ENCODE results near the gene FREM1. TPM values are rescaled to one million over a fixed set of nuclear protein-coding genes. Genes with fewer than 3 reads are reported as not detected.

The FREM1 gene
- polyA plus RNA-seq, 1 experiment = 0.01 TPM

DNA sequence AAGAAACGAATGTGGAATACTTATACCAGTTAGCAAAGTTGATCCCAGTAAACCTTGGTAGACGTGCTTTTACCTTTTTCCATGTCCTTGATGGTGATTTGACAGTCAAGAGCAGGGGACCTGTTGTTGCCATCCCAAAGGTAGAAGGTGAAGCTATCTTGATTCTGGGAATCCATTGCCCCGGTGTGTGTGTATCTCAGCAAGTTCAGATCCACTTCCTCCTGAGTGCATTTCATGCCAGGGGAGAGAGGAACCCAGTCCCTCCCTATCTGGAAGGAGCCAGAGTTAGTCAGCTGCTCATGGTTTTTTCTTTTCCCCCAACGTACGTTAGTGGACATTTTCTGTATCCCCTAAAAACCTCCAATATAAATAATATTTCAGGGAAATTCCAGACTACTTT is 121.4 kb downstream of the FREM1 start:
- Histone ChIP-seq H3K36me3 (ENCODE audit: control insufficient read depth, insufficient read depth, low read length) (no peaks in the 10 kb centered on the region), H3K4me3 (ENCODE audit: low read depth, low read length) (no peak overlapping the region), H3K27me3 (ENCODE audit: control insufficient read depth, insufficient read depth, low read length) (0 out of 2 replicates have a peak, but pooled peaks cover 1% of the 10 kb centered on the region)
- CTCF ChIA-PET = no interaction called here
- no peak for DNase-seq (ENCODE audit: low read depth)
- TF ChIP-seq, protein P1, sequence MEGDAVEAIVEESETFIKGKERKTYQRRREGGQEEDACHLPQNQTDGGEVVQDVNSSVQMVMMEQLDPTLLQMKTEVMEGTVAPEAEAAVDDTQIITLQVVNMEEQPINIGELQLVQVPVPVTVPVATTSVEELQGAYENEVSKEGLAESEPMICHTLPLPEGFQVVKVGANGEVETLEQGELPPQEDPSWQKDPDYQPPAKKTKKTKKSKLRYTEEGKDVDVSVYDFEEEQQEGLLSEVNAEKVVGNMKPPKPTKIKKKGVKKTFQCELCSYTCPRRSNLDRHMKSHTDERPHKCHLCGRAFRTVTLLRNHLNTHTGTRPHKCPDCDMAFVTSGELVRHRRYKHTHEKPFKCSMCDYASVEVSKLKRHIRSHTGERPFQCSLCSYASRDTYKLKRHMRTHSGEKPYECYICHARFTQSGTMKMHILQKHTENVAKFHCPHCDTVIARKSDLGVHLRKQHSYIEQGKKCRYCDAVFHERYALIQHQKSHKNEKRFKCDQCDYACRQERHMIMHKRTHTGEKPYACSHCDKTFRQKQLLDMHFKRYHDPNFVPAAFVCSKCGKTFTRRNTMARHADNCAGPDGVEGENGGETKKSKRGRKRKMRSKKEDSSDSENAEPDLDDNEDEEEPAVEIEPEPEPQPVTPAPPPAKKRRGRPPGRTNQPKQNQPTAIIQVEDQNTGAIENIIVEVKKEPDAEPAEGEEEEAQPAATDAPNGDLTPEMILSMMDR (IDR thresholded peaks at IDR 0.05; ENCODE audit: insufficient read depth, low read depth, low read length) = no peak
- POLR2A ChIA-PET = no interaction called here

DNA sequence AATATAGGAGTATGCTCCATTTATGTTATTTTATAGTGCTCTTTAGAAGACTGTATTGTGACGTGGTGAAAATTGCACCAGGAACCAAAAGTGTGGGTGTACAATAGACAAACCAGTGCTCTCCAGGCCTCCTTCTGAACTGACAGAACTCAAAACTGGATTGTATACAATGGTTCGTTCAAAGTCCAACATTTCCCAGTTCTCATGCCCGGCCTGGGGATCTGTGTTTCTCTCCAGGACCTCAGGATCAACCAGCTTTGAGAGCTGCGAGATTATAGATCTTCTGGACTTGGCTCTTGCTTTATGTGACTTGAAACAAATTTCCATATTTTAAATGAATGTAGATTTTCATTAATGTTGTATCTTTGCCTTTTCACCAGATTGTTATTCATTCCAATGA is 126.9 kb downstream of the FREM1 start:
- ChIA-PET CTCF (no interaction called here), POLR2A (no interaction called here)
- DNase-seq (ENCODE audit: low read depth) = no peak
- H3K4me3 ChIP-seq (ENCODE audit: low read depth, low read length) = no peak overlapping the region
- 0 out of 2 replicates have a peak, but pooled peaks cover 1% of the 10 kb centered on the region for H3K27me3 ChIP-seq (ENCODE audit: control insufficient read depth, insufficient read depth, low read length)
- TF ChIP-seq, protein P1 (IDR thresholded peaks at IDR 0.05; ENCODE audit: insufficient read depth, low read depth, low read length) = no peak
- no peaks in the 10 kb centered on the region for H3K36me3 ChIP-seq (ENCODE audit: control insufficient read depth, insufficient read depth, low read length)

DNA sequence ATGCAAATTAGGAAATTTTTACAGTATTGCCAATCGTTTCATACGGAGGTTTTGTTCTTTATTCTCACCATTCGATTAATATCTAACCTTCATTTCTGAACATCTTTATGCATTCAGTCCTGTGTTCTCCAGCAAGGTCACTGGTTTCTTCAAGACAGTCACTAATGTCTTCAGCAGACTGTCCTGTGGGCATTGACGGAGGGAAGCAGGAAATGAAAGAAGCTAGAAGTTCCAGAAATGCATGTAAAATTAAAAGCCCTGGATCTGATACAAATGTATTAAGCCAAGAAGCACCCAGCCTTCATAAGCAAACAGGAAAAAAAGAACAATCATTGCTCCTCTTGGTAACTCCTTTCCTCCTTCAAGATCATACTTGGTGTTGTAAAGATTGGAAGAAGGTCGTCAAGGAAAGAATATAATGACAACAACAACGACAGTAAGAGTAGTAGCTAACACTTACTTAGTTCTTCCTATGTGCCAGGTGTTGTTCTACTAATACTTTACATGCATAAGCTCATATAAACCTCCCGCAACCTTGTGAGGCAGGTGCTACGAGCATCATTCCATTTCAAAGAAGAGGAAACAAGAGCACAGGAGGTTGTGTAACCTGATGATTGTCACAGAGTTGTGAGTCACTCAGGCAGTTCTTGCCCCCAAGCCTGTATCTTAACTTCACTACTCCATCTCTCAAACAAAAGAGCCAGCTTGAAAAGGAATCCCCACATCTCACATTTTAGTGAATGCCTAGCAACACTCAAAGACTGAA is 127.8 kb downstream of the FREM1 start:
- Histone ChIP-seq H3K27me3 (ENCODE audit: control insufficient read depth, insufficient read depth, low read length) (0 out of 2 replicates have a peak, but pooled peaks cover under 1% of the 10 kb centered on the region), H3K36me3 (ENCODE audit: control insufficient read depth, insufficient read depth, low read length) (no peaks in the 10 kb centered on the region), H3K4me3 (ENCODE audit: low read depth, low read length) (no peak overlapping the region)
- ChIA-PET CTCF (interaction anchor here (0.7 kb wide), 1 partner anchor 14 kb away, joined by 3 read pairs; no protein-coding TSS in a partner anchor), POLR2A (no interaction called here)
- TF ChIP-seq, protein P1 (IDR thresholded peaks at IDR 0.05; ENCODE audit: insufficient read depth, low read depth, low read length) = no peak
- DNase-seq (ENCODE audit: low read depth) = no peak

DNA sequence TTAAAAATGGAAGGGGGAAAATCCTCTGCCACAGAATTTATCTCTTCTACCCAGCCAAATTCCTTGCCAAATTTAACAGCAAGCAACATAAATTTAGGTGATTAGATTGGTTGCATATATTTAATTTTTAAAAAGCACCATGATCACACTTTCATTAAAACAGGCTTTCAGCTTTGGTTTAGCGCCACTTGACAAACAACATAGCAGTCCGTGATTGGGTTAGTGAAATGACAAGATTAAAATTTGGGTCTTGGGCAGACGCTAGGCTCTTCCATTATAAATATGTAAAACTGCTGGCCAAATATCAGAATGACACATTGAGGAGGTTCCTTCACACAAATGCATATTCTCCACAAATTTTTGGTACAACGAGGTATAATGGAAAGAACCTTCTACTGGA is 129.5 kb downstream of the FREM1 start:
- POLR2A ChIA-PET = no interaction called here

DNA sequence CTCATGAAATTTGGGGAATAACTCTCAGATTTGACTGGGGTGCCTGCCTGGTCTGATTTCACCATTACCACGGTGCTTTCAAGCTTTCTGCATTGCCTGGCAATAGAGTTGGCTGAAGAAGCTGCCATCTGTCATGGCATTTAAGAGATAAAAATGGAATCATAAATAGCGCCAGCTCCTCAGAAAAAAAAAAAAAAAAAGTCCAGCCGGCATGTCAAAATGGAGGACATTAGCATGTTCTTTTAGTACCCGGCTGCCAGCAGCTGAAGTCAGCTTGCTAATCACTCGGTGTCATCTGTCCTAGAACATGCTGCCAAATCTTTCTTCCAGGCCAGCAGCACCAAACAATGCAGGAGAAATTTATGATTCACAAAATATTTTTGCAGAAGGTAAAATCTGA is 130.0 kb downstream of the FREM1 start:
- no peak overlapping the region for H3K4me3 ChIP-seq (ENCODE audit: low read depth, low read length)
- no peak for DNase-seq (ENCODE audit: low read depth)
- H3K27me3 ChIP-seq (ENCODE audit: control insufficient read depth, insufficient read depth, low read length) = no peaks in the 10 kb centered on the region
- CTCF ChIA-PET = no interaction called here
- TF ChIP-seq, protein P1 (IDR thresholded peaks at IDR 0.05; ENCODE audit: insufficient read depth, low read depth, low read length) = no peak
- H3K36me3 ChIP-seq (ENCODE audit: control insufficient read depth, insufficient read depth, low read length) = no peaks in the 10 kb centered on the region
- POLR2A ChIA-PET = no interaction called here

More for the DNA sequence above, 129.5 kb downstream of the FREM1 start:
- TF ChIP-seq, protein P1 (IDR thresholded peaks at IDR 0.05; ENCODE audit: insufficient read depth, low read depth, low read length) = no peak
- no peaks in the 10 kb centered on the region for H3K27me3 ChIP-seq (ENCODE audit: control insufficient read depth, insufficient read depth, low read length)
- H3K36me3 ChIP-seq (ENCODE audit: control insufficient read depth, insufficient read depth, low read length) = no peaks in the 10 kb centered on the region
- no peak overlapping the region for H3K4me3 ChIP-seq (ENCODE audit: low read depth, low read length)
- no peak for DNase-seq (ENCODE audit: low read depth)
- CTCF ChIA-PET = no interaction called here

Data from BJ (cell line).